Stimulated activated CD4-positive, alpha-beta T cell treated with anti-CD3 and anti-CD28 coated beads, Interleukin-15, amount 100 ng/mL, for 24 hours (primary cell): Measurements from ENCODE around the gene CCL23.
"Not testable (repeated sequence)": the region's sequence is repeated elsewhere in the genome, so short reads cannot be mapped to it uniquely, and the experiment has no call there.

ENCODE experiments used
- DNase-seq: peaks from one replicate; pipeline ENCODE4 v3.0.0-alpha.2; 2020

CCL23 gene

DNA sequence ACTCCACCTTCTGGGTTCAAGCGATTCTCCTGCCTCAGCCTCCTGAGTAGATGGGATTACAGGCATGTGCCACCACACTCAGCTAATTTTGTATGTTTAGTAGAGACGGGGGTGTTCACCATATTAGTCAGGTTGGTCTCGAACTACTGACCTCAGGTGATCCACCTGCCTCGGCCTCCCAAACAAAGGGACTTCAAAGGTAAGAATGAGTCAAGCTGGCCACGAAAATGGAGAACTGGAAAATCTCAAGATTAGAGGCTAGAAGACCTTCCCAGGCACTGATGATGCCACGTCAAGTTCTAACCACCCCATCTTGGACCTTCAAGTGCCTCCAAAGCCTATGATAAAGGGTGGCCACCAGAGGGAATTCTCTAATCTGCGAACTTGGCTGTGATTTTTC, 15.1 kb downstream of the CCL23 start:
- no peak for DNase-seq

DNA sequence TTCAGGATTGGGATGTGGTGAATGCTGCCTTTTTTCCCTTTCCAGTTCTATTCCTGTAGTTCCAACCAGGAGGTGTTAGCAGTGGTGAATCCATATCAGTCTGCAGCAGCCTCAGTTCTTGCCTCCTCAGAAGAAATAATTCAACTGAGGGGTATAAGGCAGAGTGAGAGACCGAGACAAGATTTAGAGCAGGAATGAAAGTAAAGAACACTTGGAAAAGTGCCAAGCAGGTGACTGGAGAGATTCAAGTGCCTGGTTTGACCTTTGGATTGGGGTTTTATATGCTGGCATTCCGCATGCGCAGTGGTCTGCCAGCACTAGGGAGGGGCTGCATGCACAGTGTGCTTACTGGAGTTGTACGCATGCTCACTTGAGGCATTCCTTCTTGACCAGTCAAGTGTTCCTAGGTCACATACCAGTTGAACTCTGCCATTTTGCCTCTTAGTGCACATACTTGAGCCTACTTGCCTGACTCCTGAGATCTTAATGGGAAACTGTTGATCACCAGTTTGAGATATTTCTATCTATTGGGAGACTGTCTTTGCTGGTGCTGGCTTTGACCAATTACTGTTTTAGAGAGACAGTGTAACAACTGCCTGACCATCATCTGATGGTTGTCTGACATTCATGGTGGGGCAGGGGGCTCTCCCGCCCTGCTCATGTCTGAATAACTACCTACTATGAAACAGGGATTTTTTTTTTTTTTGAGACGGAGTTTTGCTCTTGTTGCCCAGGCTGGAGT, 15.7 kb downstream of the CCL23 start:
- DNase-seq = no peak

DNA sequence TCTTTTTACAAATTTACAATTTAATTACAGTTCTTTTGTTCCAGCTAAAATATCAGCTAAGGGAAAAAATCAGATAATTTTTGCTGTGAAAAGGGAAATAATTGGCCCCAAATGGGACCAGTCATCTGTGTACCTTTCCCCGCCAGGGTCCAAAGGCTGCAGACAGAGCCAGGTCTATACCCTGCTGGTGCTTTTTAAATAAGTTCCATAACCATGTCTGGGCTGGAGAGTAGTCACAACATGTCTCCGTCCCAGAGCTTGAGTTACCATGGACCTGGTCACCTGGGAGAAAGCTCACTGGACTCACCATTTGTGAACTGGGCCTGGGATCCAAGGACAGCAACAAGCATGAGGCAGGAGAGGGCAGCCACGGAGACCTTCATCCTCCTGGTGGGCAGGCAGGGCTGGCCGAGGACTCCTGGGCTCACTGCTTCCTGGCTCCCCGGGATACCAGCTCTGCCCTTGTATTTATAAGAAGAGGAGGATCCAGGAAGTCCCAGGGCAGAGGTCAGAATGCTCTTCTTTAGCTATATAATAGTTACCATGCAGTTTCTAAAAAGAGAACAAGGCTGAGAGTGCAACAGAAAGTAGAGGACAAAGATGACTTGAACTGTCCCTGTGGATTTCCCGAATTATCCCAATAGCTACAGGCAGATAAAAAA, 16.5 kb downstream of the CCL23 start, which contains the start of gene CCL15:
CCL15 (minus strand) TSS at position 444 of the 662 bp plus-strand sequence; CDS start at position 383, 61 bp downstream.
- no peak for DNase-seq

DNA sequence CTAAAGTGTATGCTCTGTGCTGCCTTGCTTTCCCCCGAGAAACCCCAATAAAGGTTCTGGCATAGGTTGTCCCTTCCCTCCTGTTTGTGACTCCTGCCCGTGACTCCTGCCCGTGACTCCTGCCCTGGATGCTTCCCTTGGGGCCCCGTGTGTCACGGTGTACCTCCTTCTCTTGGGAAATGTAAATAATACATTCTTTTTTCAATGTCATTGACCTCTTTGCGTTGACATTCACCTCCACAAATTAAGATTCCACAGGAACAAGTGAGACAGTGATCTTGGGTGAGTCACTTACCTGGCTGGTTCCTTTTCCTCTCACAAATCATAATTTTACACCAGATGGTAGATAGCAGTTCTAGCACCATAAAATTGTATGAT, 17.1 kb downstream of the CCL23 start:
- no peak for DNase-seq

DNA sequence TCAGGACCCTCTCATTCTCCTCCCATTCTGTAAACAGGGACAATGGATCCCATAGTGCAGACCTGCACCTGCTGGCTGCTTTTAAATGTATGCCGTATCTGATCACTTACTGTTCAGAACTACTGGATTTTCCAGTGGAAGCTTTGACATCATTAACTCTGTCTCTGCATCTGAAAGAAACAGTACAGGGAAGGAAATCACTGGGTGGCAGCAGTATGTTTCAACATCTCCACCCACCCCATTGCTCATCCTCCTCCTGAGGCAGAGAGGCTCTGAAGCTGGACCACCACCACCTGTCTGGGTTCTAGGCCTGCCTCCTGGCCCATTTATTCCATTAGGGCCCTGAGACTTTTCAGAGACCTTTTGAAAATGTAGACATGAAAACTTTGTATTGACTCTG, 19.0 kb downstream of the CCL23 start:
- DNase-seq = no peak

DNA sequence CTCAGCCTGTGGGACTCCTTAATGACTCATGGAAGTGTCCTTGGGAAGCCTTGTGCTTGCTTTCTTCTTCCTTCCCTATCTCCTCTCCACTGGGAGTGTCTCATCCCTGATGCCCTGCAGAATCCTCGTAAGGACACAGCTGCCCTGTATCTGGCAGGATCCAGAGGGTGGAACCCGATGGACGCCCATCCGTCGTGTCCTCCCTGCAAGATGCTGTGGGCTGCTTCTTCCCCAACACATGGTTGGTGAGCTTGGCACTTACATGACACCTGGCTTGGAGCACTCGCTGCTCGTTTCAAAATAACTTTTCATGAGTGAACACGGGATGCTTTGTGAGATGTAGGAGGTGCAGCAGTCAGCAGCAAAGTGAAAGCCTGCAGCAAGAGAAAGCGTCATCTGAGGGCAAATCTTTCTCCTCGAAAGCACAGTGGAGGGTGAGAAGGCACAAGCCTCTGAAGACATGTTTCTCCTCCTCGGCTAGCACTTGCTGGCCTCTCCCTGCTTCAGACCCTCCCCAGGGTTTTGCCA, 19.7 kb downstream of the CCL23 start:
- no peak for DNase-seq

DNA sequence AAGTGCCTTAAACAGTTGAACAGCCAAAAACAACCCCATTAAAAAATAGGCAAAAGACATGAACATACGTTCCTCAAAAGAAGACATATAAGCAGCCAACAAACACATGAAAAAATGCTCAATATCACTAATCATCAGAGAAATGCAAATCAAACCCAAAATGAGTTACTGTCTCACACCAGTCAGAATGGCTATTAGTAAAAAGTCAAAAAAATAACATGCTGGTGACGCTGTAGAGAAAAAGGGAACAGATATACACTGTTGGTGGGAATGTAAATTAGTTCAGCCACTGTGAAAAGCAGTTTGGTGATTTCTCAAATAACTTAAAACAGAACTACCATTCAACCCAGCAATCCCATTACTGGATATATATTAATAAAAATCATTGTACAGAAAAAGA, 22.4 kb downstream of the CCL23 start:
- not testable (repeated sequence) for DNase-seq

DNA sequence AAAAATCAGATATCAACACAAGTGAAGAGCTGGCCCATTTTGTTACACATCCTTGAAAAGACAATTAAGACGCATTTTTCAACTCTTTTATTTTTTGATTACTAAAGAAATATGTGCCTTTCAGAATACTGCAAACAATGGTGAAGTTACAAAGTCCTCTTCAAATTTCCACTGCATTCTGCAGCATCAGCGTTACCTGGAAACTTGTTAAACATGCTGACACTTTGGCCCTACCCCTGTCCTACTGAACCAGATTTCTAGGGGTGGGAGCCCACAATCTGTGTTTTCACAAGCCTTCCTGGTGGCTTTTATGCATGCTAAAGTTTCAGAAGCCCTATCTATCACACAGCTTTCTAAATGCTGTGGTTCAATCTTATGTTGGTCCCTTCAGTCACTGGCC, 26.7 kb downstream of the CCL23 start:
- DNase-seq = no peak

DNA sequence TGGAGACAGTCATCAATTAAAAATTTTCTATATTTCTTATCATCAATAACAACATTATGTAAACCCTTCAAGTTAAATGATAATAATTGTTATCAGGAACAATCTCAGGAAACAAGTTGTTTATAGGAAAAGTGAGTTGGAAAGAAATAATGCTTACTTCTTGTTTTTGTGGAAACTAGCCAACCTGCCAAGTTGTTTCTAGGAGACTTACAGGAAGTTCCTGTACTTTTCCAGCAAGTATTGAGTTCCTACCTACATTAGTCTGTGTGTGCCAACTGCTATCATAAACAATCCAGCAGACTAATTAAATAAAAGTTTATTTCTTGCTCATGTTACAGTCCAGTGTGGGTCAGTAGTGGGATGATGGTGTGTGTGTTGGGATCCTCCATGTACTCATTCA, 29.6 kb downstream of the CCL23 start:
- no peak for DNase-seq

DNA sequence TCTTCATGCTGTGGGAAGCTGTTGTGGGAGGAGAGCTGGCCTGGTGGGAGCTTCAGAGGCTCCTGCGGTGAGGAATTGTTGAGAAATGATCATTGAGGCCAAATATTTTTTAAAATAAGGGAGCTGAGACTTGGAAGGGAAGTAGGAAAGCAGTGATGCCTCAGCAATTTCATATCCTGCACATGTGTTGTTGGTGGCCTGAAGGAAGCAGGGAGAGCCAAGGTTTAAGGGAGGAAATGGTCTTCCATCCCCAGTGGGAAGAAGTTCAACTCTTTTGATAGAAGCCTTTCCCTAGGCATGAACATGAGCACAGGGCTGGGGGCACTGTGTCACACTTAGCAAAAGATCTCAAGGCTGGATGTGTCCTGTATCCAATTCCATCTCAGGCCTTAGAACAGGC, 31.1 kb downstream of the CCL23 start, which contains the start of gene CCL14:
CCL14 (minus strand) TSS at position 87 of the 400 bp plus-strand sequence; CDS start at position 7, 80 bp downstream.
- DNase-seq = no peak

DNA sequence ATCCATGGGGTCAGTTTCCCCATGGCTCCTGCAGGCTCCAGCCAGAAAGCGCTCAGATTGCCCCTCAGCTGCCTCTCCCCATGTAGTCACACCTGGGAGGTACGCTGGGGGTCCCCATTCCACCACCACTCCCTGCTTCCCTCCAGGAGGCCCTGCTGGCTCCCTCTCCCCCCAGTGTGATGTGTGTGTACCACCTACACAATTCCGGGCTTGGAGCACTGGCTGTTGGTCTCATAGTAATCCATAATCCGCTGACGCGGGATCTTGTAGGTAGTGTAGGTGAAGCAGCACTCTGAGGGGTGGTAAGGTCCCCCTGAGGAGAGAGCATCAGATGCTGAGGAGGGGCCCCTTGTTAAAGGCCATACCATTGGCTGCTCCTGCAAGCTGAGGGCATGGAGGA, 33.6 kb downstream of the CCL23 start:
- no peak for DNase-seq

DNA sequence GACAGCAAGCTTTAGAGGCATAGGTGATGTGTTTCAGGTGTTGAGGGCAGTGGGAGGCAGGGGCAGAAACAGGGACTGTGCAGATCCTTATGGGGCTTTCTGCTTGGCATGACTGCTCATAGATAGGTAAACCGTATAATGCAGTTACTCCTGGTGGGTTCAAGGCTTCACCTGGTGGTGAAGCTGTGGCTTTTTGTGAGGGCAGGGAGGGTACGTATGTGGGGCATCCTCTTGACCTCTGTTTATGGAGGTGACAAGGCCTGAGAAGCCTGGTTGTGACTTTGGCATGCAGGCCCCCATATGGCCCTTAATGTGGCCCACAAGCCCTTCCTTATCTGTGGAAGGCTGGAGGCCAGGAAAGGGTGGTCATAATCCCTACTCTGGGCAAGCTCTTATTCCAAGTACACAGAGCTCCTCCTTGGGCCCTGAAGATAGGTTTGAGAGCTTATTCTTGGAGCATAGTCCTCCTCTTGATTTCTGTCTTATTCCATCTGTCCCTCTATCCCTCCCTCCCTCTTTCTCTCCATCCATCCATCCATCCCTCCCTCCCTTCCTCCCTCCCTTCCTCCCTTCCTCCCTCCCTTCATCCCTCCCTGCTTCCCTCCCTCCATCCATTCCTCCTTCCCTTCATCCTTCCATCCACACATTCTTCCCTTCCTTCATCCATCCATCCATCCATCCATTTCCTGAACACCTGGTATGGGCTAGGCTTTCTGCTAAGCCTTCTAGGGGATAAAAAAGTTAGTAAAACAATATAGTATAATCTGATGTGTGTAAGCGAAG, 35.2 kb downstream of the CCL23 start:
- DNase-seq = no peak

DNA sequence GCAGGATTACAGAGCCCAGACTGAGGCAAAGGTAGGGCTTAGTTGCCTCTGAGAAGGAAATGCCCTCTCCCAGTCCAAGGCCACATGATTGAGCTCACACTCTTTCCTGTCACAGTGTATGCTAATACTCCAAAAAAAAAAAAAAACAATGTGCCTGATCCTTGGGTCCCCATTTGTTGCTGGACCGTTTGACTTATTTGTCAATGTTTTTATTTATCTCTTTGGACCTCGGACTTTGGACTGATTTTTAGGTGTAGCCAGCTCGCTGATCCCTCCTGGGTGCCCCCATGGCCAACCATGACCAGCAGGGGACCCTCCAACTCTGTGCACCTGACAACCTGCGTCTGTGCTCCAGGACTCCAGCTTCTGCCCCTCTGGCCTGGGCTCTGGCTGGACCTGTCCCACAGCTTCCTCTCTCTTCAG, 35.9 kb downstream of the CCL23 start:
- DNase-seq = peak; percentile 11

DNA sequence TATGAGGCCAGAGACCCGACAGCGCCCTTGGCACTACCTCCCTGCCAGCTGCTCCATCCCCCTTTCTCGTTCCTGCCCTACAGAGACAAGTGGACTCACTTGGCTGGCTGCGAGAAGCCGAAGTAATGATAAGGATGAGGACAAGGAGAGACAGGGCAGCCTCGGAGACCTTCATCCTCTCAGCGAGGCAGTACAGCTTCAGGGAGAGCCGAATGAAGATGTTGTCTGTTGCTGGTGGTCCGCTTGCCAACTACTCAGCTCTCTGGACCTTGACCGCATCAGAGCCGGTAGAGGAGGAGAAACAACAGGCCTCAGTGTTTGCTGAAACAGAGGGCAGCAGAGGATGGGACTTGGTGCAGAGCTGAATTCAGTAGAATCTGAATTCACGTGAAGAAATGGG, 36.5 kb downstream of the CCL23 start, which contains the start of gene CCL16:
CCL16 (minus strand) TSS at position 252 of the 400 bp plus-strand sequence; CDS start at position 175, 77 bp downstream.
- no peak for DNase-seq

DNA sequence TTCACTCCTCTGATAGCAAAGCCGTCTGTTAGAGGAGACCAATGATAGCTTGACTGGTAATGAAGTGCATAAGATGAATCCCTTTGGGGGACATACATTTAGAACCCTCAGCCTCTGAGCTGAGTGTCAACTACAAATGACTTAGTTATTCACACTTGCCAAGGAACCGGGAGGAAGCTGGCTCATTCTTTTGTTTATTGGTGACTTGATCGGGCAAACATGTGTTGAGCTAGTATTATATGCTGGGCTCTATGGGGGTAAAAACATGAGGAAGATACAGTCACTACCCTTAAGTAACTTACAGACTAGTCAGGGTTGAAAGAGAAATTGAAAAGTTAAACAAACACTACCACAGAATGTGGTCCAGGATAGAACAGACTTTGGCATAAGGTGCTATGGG, 39.4 kb downstream of the CCL23 start:
- DNase-seq = no peak

DNA sequence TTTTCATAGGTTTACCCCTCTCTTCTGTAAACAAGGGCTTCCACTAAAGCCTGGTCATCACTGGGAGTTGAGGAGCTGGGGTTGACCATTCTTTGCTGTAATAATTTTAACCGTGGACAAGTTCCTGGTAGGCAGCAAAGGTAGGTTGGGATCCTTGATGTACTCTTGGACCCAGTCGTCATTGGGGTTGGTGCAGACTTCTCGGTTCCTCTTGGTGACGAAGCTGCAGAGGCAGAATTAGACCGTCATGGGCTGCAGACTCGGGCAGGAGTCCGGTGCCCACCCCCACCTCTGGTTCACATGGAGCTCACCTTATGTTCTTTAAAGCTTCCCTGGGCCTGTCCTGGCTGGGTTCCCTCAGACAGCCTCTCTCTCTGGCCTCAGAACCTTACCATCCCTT, 40.3 kb downstream of the CCL23 start:
- no peak for DNase-seq

DNA sequence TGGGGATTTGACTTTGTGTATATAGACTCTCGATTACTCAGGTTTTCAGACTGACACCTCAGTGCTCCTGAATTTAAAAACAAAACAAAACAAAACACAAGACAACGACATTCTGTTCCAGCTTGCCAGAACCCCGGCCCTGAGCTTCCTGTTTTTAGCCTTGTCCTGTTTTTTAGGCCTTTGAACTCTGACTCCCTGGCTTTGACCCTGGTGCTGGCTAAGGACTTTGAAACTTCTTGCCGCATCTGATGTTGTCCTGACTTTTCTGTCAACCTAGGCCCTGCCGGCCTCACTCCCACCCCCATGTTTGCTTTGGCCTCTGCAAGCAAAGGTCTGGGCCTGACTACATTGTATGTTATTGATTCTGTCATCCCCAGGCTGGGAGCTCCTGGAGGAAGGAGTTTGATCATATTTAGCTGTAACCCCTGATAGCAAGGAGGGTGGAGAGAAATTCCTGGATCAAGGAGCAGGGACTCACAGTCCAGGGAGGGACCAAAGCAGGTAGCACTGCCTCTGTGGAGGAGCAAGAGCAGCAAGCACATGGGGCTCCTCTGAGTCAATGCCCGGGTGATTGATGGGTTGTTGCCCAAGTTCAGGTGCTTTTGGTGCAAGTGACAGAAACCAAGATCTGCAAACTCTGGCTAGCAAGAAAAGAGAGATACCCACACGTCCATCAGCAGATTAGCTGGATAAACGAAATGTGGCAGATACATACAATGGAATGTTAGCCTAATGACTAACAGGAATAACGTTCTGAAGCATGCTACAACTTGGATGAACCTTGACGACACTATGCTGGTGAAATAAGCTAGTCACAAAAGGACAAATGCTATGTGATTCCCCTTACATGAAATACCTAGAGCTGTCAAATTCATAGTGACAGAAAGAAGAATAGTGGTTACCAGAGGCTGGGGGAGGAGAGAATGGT, 44.2 kb downstream of the CCL23 start:
- no peak for DNase-seq

DNA sequence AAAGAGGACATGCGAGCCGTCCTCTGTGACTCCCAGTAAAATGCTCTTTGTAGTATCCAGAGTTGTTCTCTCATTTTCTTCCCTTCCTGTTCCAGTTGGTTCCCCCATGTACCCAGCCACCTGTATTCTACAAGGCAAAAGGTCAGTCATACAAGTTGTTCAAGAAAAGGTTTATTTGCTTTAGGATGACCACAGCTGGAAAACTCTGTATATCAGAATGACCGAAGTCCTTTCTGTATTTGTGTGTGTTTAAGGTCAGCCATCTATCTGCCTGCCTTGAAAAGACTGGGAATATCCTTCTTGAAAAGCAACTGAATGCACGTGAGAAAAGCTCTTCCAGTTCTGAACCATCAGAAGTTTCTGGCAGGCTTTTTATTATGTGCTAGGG, 44.8 kb downstream of the CCL23 start:
- DNase-seq = no peak

DNA sequence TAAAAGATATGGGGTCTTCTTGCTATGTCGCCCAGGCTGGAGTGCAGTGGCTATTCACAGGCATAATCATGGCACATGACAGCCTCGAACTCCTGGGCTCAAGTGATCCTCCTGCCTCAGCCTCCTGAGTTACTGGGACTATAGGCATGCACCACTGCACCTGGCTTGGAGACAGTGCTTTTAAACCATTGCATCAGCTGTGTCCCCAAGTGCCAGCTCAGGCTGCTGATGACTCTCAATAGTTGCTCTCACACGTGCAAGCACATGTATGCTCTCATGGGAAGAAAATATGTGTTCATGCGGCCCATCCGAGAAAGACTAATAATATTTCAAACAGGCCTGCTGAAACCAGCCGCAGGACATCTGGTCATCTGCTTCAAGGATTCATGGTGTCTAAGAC, 45.2 kb downstream of the CCL23 start:
- DNase-seq = no peak

DNA sequence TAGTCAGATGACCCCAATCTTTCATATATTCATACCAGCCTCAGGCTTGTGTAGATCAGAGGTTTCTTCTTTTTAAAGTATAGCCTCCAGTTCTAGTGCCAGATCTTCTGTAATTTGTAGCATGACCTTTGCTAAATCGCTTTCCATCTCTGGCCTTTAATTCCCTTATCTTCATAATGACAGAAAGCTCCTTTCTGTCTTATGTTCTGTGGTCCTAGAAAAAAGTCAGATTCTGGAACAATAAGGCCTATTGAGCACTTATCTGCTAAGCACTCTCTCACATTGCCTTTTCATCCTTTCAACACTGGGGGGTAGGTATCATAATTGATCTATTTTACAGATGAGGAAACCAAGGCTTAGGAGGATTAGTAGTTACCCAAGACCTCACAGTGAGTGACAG, 45.7 kb downstream of the CCL23 start:
- DNase-seq = no peak

DNA sequence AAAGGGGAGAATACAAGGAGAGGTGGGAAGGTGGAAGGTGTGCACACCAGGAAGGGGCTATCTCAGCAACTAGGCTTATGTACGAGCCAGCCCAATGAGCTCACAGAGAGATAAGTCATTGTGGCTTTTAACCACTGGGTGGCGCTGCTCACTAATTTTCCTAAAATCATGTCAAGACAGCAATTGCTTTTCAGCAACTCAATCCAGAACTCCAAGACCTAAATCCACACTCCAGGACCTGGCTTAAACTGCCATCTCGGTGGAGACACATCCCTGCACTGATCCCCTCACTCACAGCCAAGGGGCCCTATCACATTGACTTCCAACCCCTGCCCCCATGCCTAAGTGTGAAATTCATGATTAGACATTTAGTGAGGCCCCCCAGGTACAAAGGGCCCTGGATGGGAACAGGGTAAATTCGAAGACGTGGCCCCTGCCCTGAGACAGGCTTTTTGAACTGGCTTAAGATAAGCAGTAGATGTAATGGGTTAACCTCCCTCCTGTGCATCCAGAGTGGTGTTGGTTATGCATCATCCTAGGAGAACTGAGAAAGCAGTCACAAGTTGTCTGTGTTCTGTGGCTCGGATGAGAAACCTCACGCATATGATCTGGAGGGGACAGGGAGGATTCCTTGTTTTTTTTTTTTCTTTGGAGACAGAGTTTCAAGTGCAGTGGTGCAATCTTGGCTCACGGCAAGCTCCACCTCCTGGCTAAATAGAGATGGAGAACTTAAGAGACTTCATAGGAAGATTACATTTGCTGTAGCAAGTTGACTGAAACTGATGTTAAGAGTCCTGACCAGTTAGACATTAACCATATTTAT, 48.0 kb downstream of the CCL23 start:
- peak; percentile 80 for DNase-seq
